SK-N-SH (cell line): ENCODE data around the gene DAPK3. TPM values are rescaled to one million over a fixed set of nuclear protein-coding genes. Genes with fewer than 3 reads are reported as not detected.

Experiments
- CTCF ChIA-PET: fragments of 300-600, 350-600 bp; formaldehyde crosslinking; extraction: SDS; loops from one replicate; lab custom pipeline; 2021; lab: Yijun Ruan, JAX
- POLR2A ChIA-PET: fragments of 350-600 bp; sonication (Branson Sonifier 250); formaldehyde crosslinking; extraction: SDS; loops from one replicate; lab custom pipeline; 2020; ENCODE audit warnings: antibody characterized with exemption, inconsistent platforms; lab: Yijun Ruan, JAX
- DNase-seq: peaks from one replicate; pipeline ENCODE4 v3.0.0; 2012
- H2AFZ ChIP-seq: fragments of 200-600 bp; sonication (generic); 2 replicates; pipeline ENCODE4 v1.8.1; 2016; ENCODE audit warnings: antibody characterized with exemption, mild to moderate bottlenecking, low read depth
- H3F3A ChIP-seq: fragments of 200-600 bp; sonication (generic); replicated peaks from 2 replicates; pipeline ENCODE3; 2016; ENCODE audit warnings: antibody characterized with exemption, mild to moderate bottlenecking; ENCODE audit not compliant: insufficient read depth
- H3K27ac ChIP-seq, 2 experiments: fragments of 200-500 bp in 1 of 2; fragments of 200-600 bp in 1 of 2; sonication (Bioruptor generic) in 1 of 2; sonication (generic), shearing (Covaris generic) in 1 of 2; 2 replicates each; pipeline versions ENCODE4 v1.5.1 to v1.6.1; 2014 to 2016; ENCODE audit warnings: low read depth in 2 of 2, inconsistent platforms in 1 of 2, low read length in 1 of 2, mild to moderate bottlenecking in 1 of 2, mixed read lengths in 1 of 2
- H3K27me3 ChIP-seq: fragments of 200-600 bp; sonication (generic), shearing (Covaris generic); 2 replicates; pipeline ENCODE4 v1.6.1; 2016; ENCODE audit warnings: mixed run types; ENCODE audit not compliant: insufficient read depth
- H3K36me3 ChIP-seq, 2 experiments: fragments of 200-500 bp in 1 of 2; fragments of 200-600 bp in 1 of 2; sonication (Bioruptor generic) in 1 of 2; sonication (generic) in 1 of 2; replicated peaks in 1 of 2; 2 replicates each; pipeline versions ENCODE3 to v1.5.1; 2014 to 2016; ENCODE audit warnings: low read length in 1 of 2, mild to moderate bottlenecking in 1 of 2; ENCODE audit not compliant: insufficient read depth in 2 of 2, control insufficient read depth in 1 of 2
- H3K4me1 ChIP-seq, 2 experiments: fragments of 200-500 bp in 1 of 2; fragments of 200-600 bp in 1 of 2; sonication (Bioruptor generic) in 1 of 2; sonication (generic), shearing (Covaris generic) in 1 of 2; 2 replicates each; pipeline versions ENCODE4 v1.5.1 to v1.6.1; 2014 to 2016; ENCODE audit warnings: low read depth in 1 of 2, low read length in 1 of 2, mixed run types in 1 of 2; ENCODE audit not compliant: insufficient read depth in 2 of 2, control insufficient read depth in 1 of 2
- H3K4me2 ChIP-seq: fragments of 200-600 bp; sonication (generic), shearing (Covaris generic); 2 replicates; pipeline ENCODE4 v1.6.1; 2017; ENCODE audit warnings: mixed run types
- H3K4me3 ChIP-seq, 2 experiments: fragments of 200-500 bp in 1 of 2; fragments of 200-600 bp in 1 of 2; sonication (Bioruptor generic) in 1 of 2; sonication (generic), shearing (Covaris generic) in 1 of 2; 2 replicates each; pipeline versions ENCODE4 v1.5.1 to v1.8.1; 2014 to 2016; ENCODE audit warnings: low read depth in 2 of 2, inconsistent platforms in 1 of 2, low read length in 1 of 2, mild to moderate bottlenecking in 1 of 2, mixed read lengths in 1 of 2, moderate library complexity in 1 of 2
- H3K79me2 ChIP-seq: fragments of 200-600 bp; sonication (generic); 2 replicates; pipeline ENCODE4 v1.8.1; 2017; ENCODE audit warnings: mild to moderate bottlenecking; ENCODE audit not compliant: insufficient read depth
- H3K9ac ChIP-seq: fragments of 200-600 bp; sonication (generic); 2 replicates; pipeline ENCODE4 v1.6.1; 2017; ENCODE audit warnings: mixed run types
- H3K9me2 ChIP-seq: fragments of 200-600 bp; sonication (generic); 2 replicates; pipeline ENCODE4 v1.6.1; 2017; ENCODE audit warnings: mixed run types
- H3K9me3 ChIP-seq: fragments of 200-600 bp; sonication (generic); 2 replicates; pipeline ENCODE4 v1.6.1; 2017; ENCODE audit warnings: mixed run types, mild to moderate bottlenecking, moderate library complexity
- H4K20me1 ChIP-seq: fragments of 200-600 bp; sonication (generic); 2 replicates; pipeline ENCODE4 v1.6.1; 2017; ENCODE audit warnings: mild to moderate bottlenecking, mixed run types; ENCODE audit not compliant: insufficient read depth
- EZH2phosphoT487 ChIP-seq: fragments of 200-600 bp; sonication (generic); IDR thresholded peaks from 2 replicates; pipeline ENCODE4 v1.6.1; 2017; ENCODE audit warnings: low read depth, mixed run types, mild to moderate bottlenecking, antibody characterized with exemption, moderate library complexity, borderline replicate concordance
- FOSL2 ChIP-seq: IDR thresholded peaks from 2 replicates; pipeline ENCODE4 v1.4.0; 2012; ENCODE audit warnings: low read depth, mild to moderate bottlenecking, moderate library complexity, borderline replicate concordance
- MEF2A ChIP-seq: IDR thresholded peaks from 2 replicates; pipeline ENCODE4 v1.4.0; 2012; ENCODE audit warnings: low read depth, borderline replicate concordance
- NFIC ChIP-seq: IDR thresholded peaks from 2 replicates; pipeline ENCODE4 v1.4.0; 2012; ENCODE audit warnings: borderline replicate concordance
- NRF1 ChIP-seq: IDR thresholded peaks from 2 replicates; pipeline ENCODE4 v1.6.1; 2012; ENCODE audit warnings: low read depth, mild to moderate bottlenecking, low read length
- RCOR1 ChIP-seq: fragments of 150-350 bp; IDR thresholded peaks from 2 replicates; pipeline ENCODE4 v1.6.1; 2017; ENCODE audit warnings: antibody characterized with exemption, low read length
- SIN3A ChIP-seq: IDR thresholded peaks from 2 replicates; pipeline ENCODE4 v1.6.1; 2012; ENCODE audit warnings: low read depth, mild to moderate bottlenecking, low read length, moderate library complexity, borderline replicate concordance
- TAF1 ChIP-seq: IDR thresholded peaks from 2 replicates; pipeline ENCODE4 v1.6.1; 2012; ENCODE audit warnings: low read depth, mild to moderate bottlenecking, low read length, moderate library complexity, borderline replicate concordance
- TCF12 ChIP-seq: IDR thresholded peaks from 2 replicates; pipeline ENCODE4 v1.4.0; 2012
- WGBS: methylation state at CpG from one replicate; pipeline ENCODE4 v1.1.6; 2017; ENCODE audit warnings: low lambda C conversion rate; 5-methylcytosine and 5-hydroxymethylcytosine counted together
- polyA plus RNA-seq, 3 experiments: library from polyadenylated mRNA; depleted of rRNA; stranded (reverse); fragments of >200 nt; gene quantifications; 2 replicates each; pipeline ENCODE4 v1.2.3, GENCODE V29; 2012
- TF ChIP-seq, protein P1 (sequence below): IDR thresholded peaks from 2 replicates; pipeline ENCODE4 v1.4.0; 2012; ENCODE audit warnings: low read depth, borderline replicate concordance
- TF ChIP-seq, protein P2 (sequence below): IDR thresholded peaks from 2 replicates; pipeline ENCODE4 v1.6.1; 2012; ENCODE audit warnings: mild to moderate bottlenecking, low read depth, low read length, moderate library complexity
- TF ChIP-seq, protein P3 (sequence below): IDR thresholded peaks from 2 replicates; pipeline ENCODE4 v1.4.0; 2012; ENCODE audit warnings: low read depth
- TF ChIP-seq, protein P4 (sequence below): fragments of 200-600 bp; sonication (generic); IDR thresholded peaks from 2 replicates; pipeline ENCODE4 v1.6.1; 2017; ENCODE audit warnings: antibody characterized with exemption, mild to moderate bottlenecking, moderate library complexity

DAPK3 gene
- polyA plus RNA-seq, 1 of the 3 experiments (the other 2 are of a cell fraction) = 142 TPM

DNA sequence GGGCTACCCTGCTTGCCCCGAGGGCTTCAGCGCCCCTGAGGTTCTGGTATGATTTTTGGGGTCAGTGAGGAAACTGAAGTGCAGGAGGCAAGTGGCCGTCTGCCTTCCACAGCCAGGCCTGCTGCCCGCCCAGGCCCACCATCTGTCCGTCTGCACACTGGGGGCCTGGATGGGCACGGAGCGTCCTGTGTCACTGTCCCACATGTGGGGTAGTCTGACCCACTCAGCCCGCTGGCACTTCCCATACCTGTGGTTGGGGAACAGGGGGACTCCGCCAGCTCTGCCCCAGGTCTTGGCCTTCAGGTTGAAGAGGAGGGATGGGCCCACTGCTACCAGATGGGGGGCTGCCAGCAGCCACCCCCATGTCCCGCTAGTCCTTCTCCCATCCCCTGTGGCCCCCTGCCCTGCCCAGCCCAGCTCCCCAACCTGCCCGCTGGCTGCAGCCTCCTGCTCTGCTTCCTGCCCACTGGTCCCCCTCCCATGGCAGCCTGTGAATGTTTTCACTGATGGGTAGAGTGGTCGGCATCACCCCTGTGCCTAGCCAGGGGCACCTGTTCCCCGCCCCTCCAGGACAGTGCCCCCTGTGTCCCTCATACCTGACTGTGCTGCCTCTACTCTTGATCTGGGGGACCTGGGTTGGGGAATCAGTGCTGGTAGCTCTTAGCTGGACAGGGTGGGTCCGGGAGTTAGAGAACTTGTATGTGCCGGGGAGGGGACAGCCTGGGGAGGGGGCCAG, 46.2 kb upstream of the DAPK3 start:
- Histone ChIP-seq H3K4me1 (peaks cover 0 to 32% of the 10 kb centered on the region in 2 experiments; a peak in 1 of 4 replicates), H2AFZ (no peak overlapping the region), H3K4me3 (no peak overlapping the region), H3K79me2 (peaks cover 81% of the 10 kb centered on the region), H3K27ac (no peak overlapping the region), H3K36me3 (peaks cover 0 to 30% of the 10 kb centered on the region in 2 experiments), H3K9ac (no peak overlapping the region), H3F3A (no peaks in the 10 kb centered on the region), H3K4me2 (no peak overlapping the region), H3K9me3 (no peaks in the 10 kb centered on the region), H3K9me2 (no peaks in the 10 kb centered on the region), H4K20me1 (peaks cover 74% of the 10 kb centered on the region), H3K27me3 (no peaks in the 10 kb centered on the region)
- WGBS = 94% methylated on average over 5 of the region's 15 CpGs
- ChIA-PET CTCF (interaction anchor here (1.0 kb wide), 1 partner anchor 29 kb away, joined by 3 read pairs; no protein-coding TSS in a partner anchor), POLR2A (no interaction called here)
- DNase-seq = no peak
- TF ChIP-seq, protein P1, sequence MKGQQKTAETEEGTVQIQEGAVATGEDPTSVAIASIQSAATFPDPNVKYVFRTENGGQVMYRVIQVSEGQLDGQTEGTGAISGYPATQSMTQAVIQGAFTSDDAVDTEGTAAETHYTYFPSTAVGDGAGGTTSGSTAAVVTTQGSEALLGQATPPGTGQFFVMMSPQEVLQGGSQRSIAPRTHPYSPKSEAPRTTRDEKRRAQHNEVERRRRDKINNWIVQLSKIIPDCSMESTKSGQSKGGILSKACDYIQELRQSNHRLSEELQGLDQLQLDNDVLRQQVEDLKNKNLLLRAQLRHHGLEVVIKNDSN = no peak
- no peak for TF ChIP-seq NRF1
- TF ChIP-seq EZH2phosphoT487 = no peak
- TF ChIP-seq NFIC = no peak
- TF ChIP-seq RCOR1 = no peak
- no peak for TF ChIP-seq FOSL2
- TF ChIP-seq, protein P2, sequence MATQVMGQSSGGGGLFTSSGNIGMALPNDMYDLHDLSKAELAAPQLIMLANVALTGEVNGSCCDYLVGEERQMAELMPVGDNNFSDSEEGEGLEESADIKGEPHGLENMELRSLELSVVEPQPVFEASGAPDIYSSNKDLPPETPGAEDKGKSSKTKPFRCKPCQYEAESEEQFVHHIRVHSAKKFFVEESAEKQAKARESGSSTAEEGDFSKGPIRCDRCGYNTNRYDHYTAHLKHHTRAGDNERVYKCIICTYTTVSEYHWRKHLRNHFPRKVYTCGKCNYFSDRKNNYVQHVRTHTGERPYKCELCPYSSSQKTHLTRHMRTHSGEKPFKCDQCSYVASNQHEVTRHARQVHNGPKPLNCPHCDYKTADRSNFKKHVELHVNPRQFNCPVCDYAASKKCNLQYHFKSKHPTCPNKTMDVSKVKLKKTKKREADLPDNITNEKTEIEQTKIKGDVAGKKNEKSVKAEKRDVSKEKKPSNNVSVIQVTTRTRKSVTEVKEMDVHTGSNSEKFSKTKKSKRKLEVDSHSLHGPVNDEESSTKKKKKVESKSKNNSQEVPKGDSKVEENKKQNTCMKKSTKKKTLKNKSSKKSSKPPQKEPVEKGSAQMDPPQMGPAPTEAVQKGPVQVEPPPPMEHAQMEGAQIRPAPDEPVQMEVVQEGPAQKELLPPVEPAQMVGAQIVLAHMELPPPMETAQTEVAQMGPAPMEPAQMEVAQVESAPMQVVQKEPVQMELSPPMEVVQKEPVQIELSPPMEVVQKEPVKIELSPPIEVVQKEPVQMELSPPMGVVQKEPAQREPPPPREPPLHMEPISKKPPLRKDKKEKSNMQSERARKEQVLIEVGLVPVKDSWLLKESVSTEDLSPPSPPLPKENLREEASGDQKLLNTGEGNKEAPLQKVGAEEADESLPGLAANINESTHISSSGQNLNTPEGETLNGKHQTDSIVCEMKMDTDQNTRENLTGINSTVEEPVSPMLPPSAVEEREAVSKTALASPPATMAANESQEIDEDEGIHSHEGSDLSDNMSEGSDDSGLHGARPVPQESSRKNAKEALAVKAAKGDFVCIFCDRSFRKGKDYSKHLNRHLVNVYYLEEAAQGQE = no peak
- TF ChIP-seq SIN3A = no peak
- TF ChIP-seq, protein P3, sequence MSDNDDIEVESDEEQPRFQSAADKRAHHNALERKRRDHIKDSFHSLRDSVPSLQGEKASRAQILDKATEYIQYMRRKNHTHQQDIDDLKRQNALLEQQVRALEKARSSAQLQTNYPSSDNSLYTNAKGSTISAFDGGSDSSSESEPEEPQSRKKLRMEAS = no peak
- TF ChIP-seq, protein P4, sequence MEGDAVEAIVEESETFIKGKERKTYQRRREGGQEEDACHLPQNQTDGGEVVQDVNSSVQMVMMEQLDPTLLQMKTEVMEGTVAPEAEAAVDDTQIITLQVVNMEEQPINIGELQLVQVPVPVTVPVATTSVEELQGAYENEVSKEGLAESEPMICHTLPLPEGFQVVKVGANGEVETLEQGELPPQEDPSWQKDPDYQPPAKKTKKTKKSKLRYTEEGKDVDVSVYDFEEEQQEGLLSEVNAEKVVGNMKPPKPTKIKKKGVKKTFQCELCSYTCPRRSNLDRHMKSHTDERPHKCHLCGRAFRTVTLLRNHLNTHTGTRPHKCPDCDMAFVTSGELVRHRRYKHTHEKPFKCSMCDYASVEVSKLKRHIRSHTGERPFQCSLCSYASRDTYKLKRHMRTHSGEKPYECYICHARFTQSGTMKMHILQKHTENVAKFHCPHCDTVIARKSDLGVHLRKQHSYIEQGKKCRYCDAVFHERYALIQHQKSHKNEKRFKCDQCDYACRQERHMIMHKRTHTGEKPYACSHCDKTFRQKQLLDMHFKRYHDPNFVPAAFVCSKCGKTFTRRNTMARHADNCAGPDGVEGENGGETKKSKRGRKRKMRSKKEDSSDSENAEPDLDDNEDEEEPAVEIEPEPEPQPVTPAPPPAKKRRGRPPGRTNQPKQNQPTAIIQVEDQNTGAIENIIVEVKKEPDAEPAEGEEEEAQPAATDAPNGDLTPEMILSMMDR = no peak
- TF ChIP-seq TAF1 = no peak
- TF ChIP-seq MEF2A = no peak
- TF ChIP-seq TCF12 = no peak
